ENCODE data around the gene NMRK2.

The NMRK2 gene

DNA sequence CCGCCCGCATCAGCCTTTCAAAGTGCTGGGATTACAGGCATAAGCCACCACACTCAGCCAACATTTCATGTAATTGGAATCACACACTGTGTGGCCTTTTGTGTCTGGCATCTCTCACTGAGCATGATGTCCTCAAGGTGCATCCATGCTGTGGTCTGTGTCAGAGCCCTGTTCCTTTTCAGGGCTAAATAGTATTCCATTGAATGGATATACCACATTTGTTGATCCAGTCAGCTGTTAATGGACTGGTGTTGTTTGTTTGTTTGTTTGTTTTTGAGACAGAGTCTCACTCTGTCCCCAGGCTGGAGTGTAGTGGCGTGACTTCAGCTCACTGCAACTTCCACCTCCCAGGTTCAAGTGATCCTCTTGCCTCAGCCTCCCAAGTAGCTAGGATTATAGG lies 34.4 kb upstream of the NMRK2 start:
- TF ChIP-seq ZBTB7A (IDR thresholded peaks at IDR 0.05; ENCODE audit: low read depth) (no peak), EP300 (IDR thresholded peaks at IDR 0.05; ENCODE audit: borderline replicate concordance) (no peak), TCF12 (IDR thresholded peaks at IDR 0.05; ENCODE audit: low read depth) (no peak)
- TF ChIP-seq, protein P1, sequence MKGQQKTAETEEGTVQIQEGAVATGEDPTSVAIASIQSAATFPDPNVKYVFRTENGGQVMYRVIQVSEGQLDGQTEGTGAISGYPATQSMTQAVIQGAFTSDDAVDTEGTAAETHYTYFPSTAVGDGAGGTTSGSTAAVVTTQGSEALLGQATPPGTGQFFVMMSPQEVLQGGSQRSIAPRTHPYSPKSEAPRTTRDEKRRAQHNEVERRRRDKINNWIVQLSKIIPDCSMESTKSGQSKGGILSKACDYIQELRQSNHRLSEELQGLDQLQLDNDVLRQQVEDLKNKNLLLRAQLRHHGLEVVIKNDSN (IDR thresholded peaks at IDR 0.05), result no peak

DNA sequence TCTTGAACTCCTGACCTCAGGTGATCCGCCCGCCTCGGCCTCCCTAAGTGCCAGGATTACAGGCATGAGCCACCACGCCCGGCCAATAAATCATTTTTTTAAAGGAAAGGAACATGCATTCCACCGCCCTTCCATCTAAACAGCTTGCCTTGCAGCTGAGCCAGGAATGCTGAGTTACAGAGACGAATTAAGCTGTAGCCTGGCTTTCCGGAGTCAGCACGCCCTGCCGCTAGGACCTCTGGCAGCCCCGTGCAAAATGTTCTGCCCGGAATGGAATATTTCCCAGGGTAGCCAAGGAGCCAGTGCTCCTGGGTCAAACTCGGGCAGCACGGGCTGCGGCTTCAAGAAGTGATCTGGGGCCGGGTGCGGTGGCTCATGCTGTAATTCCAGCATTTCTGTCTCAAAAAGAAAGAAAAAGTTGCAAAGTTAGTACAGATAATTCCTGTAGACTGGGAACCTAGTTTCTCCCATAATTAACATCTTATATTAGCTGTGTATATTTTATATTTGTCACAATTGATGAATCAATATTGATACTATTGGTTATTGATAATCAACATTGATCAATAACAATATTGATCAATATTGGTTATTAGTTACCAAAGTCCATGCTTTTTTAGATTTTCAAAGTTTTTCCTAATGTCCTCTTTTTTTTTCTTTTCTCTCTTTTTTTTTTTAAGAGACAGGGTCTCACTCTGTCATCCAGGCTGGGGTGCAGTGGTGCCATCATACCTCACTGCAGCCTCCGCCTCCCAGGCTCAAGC lies 33.2 kb upstream of the NMRK2 start:
- no peak for TF ChIP-seq TAF1 (IDR thresholded peaks at IDR 0.05; ENCODE audit: low read depth)
- TF ChIP-seq EGR1 (IDR thresholded peaks at IDR 0.05), result no peak
- no peak for TF ChIP-seq FOXM1 (IDR thresholded peaks at IDR 0.05; ENCODE audit: borderline replicate concordance, low read depth)
- TF ChIP-seq, protein P2, sequence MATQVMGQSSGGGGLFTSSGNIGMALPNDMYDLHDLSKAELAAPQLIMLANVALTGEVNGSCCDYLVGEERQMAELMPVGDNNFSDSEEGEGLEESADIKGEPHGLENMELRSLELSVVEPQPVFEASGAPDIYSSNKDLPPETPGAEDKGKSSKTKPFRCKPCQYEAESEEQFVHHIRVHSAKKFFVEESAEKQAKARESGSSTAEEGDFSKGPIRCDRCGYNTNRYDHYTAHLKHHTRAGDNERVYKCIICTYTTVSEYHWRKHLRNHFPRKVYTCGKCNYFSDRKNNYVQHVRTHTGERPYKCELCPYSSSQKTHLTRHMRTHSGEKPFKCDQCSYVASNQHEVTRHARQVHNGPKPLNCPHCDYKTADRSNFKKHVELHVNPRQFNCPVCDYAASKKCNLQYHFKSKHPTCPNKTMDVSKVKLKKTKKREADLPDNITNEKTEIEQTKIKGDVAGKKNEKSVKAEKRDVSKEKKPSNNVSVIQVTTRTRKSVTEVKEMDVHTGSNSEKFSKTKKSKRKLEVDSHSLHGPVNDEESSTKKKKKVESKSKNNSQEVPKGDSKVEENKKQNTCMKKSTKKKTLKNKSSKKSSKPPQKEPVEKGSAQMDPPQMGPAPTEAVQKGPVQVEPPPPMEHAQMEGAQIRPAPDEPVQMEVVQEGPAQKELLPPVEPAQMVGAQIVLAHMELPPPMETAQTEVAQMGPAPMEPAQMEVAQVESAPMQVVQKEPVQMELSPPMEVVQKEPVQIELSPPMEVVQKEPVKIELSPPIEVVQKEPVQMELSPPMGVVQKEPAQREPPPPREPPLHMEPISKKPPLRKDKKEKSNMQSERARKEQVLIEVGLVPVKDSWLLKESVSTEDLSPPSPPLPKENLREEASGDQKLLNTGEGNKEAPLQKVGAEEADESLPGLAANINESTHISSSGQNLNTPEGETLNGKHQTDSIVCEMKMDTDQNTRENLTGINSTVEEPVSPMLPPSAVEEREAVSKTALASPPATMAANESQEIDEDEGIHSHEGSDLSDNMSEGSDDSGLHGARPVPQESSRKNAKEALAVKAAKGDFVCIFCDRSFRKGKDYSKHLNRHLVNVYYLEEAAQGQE (IDR thresholded peaks at IDR 0.05; ENCODE audit: low read depth), result no peak
- TF ChIP-seq NFIC (IDR thresholded peaks at IDR 0.05), result no peak
- TF ChIP-seq EP300 (IDR thresholded peaks at IDR 0.05; ENCODE audit: borderline replicate concordance), result no peak
- TF ChIP-seq TEAD4 (IDR thresholded peaks at IDR 0.05), result no peak; the same call in 1 of the 2 replicates
- no peak for TF ChIP-seq ZBTB7A (IDR thresholded peaks at IDR 0.05; ENCODE audit: low read depth)
- no peak for TF ChIP-seq CREB1 (IDR thresholded peaks at IDR 0.05; ENCODE audit: low read depth)
- no peak for TF ChIP-seq TCF12 (IDR thresholded peaks at IDR 0.05; ENCODE audit: low read depth)

DNA sequence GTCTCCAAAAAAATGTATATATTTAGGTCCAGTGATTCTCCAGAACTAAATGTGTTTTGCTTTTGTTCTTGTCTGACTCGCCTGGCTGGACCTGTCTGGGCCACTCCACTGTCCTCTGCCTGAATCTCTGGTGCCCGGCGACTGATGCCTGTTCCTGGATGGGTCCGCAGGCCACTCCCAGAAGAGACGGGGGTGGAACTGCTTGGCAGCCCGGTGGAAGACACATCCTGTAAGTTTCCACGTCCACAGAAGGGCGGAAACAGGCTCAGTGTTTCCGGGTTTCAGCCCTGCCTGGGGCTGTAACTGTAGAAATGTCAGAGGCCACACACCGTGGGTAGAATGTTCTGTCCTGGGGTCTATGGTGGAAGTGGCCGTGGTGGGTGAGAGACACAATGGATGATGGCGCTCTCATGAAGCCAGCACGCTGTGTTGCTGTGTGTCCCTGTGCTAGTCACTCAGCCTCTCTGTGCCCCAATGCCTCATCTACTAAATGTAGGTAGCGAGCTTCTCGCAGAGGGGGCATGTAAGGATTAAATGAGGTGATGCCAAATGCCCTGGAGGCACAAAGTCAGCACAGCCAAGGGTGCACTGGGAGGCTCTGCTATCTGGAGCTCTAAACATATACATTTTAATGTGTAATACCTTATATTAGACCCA lies 30.4 kb upstream of the NMRK2 start:
- TF ChIP-seq EGR1 (IDR thresholded peaks at IDR 0.05), result no peak
- TF ChIP-seq EP300 (IDR thresholded peaks at IDR 0.05; ENCODE audit: borderline replicate concordance), result no peak
- no peak for TF ChIP-seq TAF1 (IDR thresholded peaks at IDR 0.05; ENCODE audit: low read depth)
- no peak for TF ChIP-seq NFIC (IDR thresholded peaks at IDR 0.05)
- TF ChIP-seq, protein P2 (IDR thresholded peaks at IDR 0.05; ENCODE audit: low read depth), result no peak
- TF ChIP-seq RAD21 (IDR thresholded peaks at IDR 0.05; ENCODE audit: low read depth), result no peak
- TF ChIP-seq, protein P1 (IDR thresholded peaks at IDR 0.05), result no peak
- no peak for TF ChIP-seq YY1 (IDR thresholded peaks at IDR 0.05; ENCODE audit: low read depth)
- no peak for TF ChIP-seq CEBPB (IDR thresholded peaks at IDR 0.05)
- TF ChIP-seq FOXM1 (IDR thresholded peaks at IDR 0.05; ENCODE audit: borderline replicate concordance, low read depth), result no peak
- TF ChIP-seq TCF12 (IDR thresholded peaks at IDR 0.05; ENCODE audit: low read depth), result no peak
- TF ChIP-seq TEAD4 (IDR thresholded peaks at IDR 0.05), result no peak
- TF ChIP-seq, protein P3, sequence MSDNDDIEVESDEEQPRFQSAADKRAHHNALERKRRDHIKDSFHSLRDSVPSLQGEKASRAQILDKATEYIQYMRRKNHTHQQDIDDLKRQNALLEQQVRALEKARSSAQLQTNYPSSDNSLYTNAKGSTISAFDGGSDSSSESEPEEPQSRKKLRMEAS (IDR thresholded peaks at IDR 0.05), result no peak
- no peak for TF ChIP-seq ZBTB7A (IDR thresholded peaks at IDR 0.05; ENCODE audit: low read depth)
- no peak for TF ChIP-seq CREB1 (IDR thresholded peaks at IDR 0.05; ENCODE audit: low read depth)

DNA sequence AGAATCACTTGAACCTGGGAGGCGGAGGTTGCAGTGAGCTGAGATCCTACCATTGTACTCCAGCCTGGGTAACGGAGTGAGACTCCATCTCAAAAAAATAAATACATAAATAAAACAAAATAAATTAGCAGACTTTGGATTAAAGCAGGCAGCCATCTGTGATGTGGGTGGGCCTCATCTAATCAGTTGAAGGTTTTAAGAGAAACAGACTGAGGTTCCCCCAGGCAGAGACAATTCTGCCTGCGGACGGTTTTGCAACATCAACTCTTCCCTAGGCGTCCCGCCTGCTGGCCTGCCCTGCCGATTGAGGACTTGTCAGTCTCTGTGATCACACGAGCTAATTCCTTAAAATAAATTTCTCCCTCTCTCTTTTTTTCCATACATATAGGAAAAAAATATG lies 28.6 kb upstream of the NMRK2 start:
- TF ChIP-seq, protein P3 (IDR thresholded peaks at IDR 0.05), result no peak
- TF ChIP-seq TAF1 (IDR thresholded peaks at IDR 0.05; ENCODE audit: low read depth) (no peak), RAD21 (IDR thresholded peaks at IDR 0.05; ENCODE audit: low read depth) (no peak), YY1 (IDR thresholded peaks at IDR 0.05; ENCODE audit: low read depth) (no peak), FOXM1 (IDR thresholded peaks at IDR 0.05; ENCODE audit: borderline replicate concordance, low read depth) (no peak), CEBPB (IDR thresholded peaks at IDR 0.05) (no peak), TEAD4 (IDR thresholded peaks at IDR 0.05) (no peak), NFIC (IDR thresholded peaks at IDR 0.05) (no peak), CREB1 (IDR thresholded peaks at IDR 0.05; ENCODE audit: low read depth) (no peak), EP300 (IDR thresholded peaks at IDR 0.05; ENCODE audit: borderline replicate concordance) (no peak), ZBTB7A (IDR thresholded peaks at IDR 0.05; ENCODE audit: low read depth) (no peak), TCF12 (IDR thresholded peaks at IDR 0.05; ENCODE audit: low read depth) (no peak), EGR1 (IDR thresholded peaks at IDR 0.05) (no peak)
- TF ChIP-seq, protein P1 (IDR thresholded peaks at IDR 0.05), result no peak
- TF ChIP-seq, protein P2 (IDR thresholded peaks at IDR 0.05; ENCODE audit: low read depth), result no peak

Data from Ishikawa (cell line).